ENCODE data around the gene WSCD1.

Gene WSCD1

DNA sequence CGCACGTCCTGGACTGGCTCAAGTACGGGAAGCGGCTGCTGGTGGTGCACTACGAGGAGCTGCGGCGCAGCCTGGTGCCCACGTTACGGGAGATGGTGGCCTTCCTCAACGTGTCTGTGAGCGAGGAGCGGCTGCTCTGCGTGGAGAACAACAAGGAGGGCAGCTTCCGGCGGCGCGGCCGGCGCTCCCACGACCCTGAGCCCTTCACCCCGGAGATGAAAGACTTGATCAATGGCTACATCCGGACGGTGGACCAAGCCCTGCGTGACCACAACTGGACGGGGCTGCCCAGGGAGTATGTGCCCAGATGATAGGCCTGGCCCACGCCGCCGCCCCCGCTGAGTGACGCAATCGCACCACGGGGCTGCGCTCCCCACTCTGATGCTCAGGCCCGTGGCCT lies 50.2 kb downstream of the WSCD1 start:
- Histone ChIP-seq H3K27me3 (ENCODE audit: control insufficient read depth, insufficient read depth, low read length, poor library complexity, severe bottlenecking) (no peaks in the 10 kb centered on the region), H3K4me3 (ENCODE audit: insufficient read depth, low read depth, low read length) (no peak overlapping the region), H3K36me3 (ENCODE audit: control insufficient read depth, insufficient read depth, low read length) (peaks cover 18% of the 10 kb centered on the region), H3K4me1 (ENCODE audit: control insufficient read depth, insufficient read depth, low read length) (no peaks in the 10 kb centered on the region), H3K9me3 (ENCODE audit: control insufficient read depth, low read length) (peaks cover 4% of the 10 kb centered on the region), H3K27ac (ENCODE audit: insufficient read depth, low read depth, low read length, poor library complexity, severe bottlenecking) (no peak overlapping the region)
- WGBS, 2 experiments = 96% methylated on average over 34 of the region's 34 CpGs

DNA sequence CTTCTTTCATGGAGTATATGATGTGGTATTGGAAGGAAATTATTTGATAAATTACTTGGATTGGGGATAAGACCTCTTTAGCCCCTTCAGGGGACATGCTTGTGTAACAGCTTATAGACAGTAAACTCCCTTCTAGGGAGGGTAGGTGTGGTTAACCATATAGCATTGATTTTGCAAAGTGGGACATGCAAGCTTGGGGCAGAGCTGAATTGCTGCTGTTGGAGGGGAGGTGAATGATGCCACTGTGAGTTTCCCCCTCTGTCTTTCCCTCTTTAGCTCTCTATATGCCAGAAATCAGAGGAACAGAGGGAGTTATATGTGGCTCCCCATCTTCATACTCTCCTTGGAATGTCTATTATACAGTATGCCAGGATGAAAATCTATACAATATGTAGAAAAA lies 54.7 kb downstream of the WSCD1 start:
- H3K4me3 ChIP-seq (ENCODE audit: insufficient read depth, low read depth, low read length) = no peak overlapping the region
- H3K27ac ChIP-seq (ENCODE audit: insufficient read depth, low read depth, low read length, poor library complexity, severe bottlenecking) = no peak overlapping the region
- no peaks in the 10 kb centered on the region for H3K27me3 ChIP-seq (ENCODE audit: control insufficient read depth, insufficient read depth, low read length, poor library complexity, severe bottlenecking)
- H3K9me3 ChIP-seq (ENCODE audit: control insufficient read depth, low read length) = peaks cover 4% of the 10 kb centered on the region
- H3K36me3 ChIP-seq (ENCODE audit: control insufficient read depth, insufficient read depth, low read length) = peaks cover 14% of the 10 kb centered on the region
- no peaks in the 10 kb centered on the region for H3K4me1 ChIP-seq (ENCODE audit: control insufficient read depth, insufficient read depth, low read length)

- Histone ChIP-seq H3K36me3 (ENCODE audit: control insufficient read depth, insufficient read depth, low read length) (peaks cover 3% of the 10 kb centered on the region), H3K27me3 (ENCODE audit: control insufficient read depth, insufficient read depth, low read length, poor library complexity, severe bottlenecking) (no peaks in the 10 kb centered on the region), H3K27ac (ENCODE audit: insufficient read depth, low read depth, low read length, poor library complexity, severe bottlenecking) (no peak overlapping the region), H3K4me1 (ENCODE audit: control insufficient read depth, insufficient read depth, low read length) (no peaks in the 10 kb centered on the region), H3K4me3 (ENCODE audit: insufficient read depth, low read depth, low read length) (no peak overlapping the region), H3K9me3 (ENCODE audit: control insufficient read depth, low read length) (peaks cover 4% of the 10 kb centered on the region)
- WGBS, 2 experiments = 90 to 97% methylated on average over 1 of the region's 1 CpG
Measured at GRCh38 chr17:6126768-6127167, 56.6 kb downstream of the WSCD1 start.

GRCh38 chr17:6134721-6135120 lies 64.5 kb downstream of the WSCD1 start:
- Histone ChIP-seq H3K36me3 (ENCODE audit: control insufficient read depth, insufficient read depth, low read length) (no peaks in the 10 kb centered on the region), H3K4me1 (ENCODE audit: control insufficient read depth, insufficient read depth, low read length) (no peaks in the 10 kb centered on the region), H3K9me3 (ENCODE audit: control insufficient read depth, low read length) (no peaks in the 10 kb centered on the region), H3K27me3 (ENCODE audit: control insufficient read depth, insufficient read depth, low read length, poor library complexity, severe bottlenecking) (no peaks in the 10 kb centered on the region), H3K27ac (ENCODE audit: insufficient read depth, low read depth, low read length, poor library complexity, severe bottlenecking) (no peak overlapping the region), H3K4me3 (ENCODE audit: insufficient read depth, low read depth, low read length) (no peak overlapping the region)
- 95 to 100% methylated on average over 1 of the region's 2 CpGs for WGBS, 2 experiments

DNA sequence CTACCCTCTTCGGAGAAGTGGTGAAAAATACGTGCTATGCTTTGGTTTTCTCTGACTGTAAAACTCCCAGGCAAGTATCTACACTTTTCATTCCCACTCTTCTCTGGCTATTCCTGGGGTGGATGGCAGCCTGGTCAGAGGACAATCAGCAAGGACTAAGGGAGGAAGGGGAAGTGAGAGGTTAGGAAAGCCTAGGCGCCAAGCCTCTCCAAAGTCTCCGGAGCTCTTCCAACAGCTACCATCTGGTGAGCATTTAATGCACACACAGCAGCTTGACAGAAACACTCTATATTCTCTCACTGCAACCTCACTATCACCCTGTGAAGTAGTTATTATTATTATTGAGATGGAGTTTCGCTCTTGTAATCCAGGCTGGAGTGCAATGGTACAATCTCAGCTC lies 65.1 kb downstream of the WSCD1 start:
- 75 to 78% methylated on average over 4 to 5 of the region's 5 CpGs for WGBS, 2 experiments
- H3K27me3 ChIP-seq (ENCODE audit: control insufficient read depth, insufficient read depth, low read length, poor library complexity, severe bottlenecking) = no peaks in the 10 kb centered on the region
- no peak overlapping the region for H3K4me3 ChIP-seq (ENCODE audit: insufficient read depth, low read depth, low read length)
- H3K4me1 ChIP-seq (ENCODE audit: control insufficient read depth, insufficient read depth, low read length) = no peaks in the 10 kb centered on the region
- H3K36me3 ChIP-seq (ENCODE audit: control insufficient read depth, insufficient read depth, low read length) = no peaks in the 10 kb centered on the region
- no peaks in the 10 kb centered on the region for H3K9me3 ChIP-seq (ENCODE audit: control insufficient read depth, low read length)
- H3K27ac ChIP-seq (ENCODE audit: insufficient read depth, low read depth, low read length, poor library complexity, severe bottlenecking) = no peak overlapping the region

DNA sequence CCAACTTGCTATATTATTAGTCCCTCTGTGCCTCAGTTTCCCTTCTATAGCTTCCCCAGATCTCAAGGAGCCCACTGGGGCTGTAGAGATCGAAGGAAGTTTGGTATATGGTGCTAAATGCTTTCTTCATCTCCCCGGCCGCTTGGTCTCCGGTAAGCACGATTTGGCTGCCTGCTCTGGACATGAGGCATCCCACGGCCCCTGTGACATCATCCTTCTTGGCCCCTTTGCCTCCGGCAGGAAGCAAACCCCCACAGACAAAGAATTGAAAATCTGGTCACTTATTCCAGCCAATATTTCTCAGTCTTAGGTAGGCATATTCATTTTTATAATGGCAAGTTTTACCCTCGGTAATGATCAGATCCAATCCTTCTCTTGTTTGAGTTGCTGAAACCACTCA lies 65.8 kb downstream of the WSCD1 start:
- Histone ChIP-seq H3K36me3 (ENCODE audit: control insufficient read depth, insufficient read depth, low read length) (no peaks in the 10 kb centered on the region), H3K4me1 (ENCODE audit: control insufficient read depth, insufficient read depth, low read length) (peaks cover 2% of the 10 kb centered on the region), H3K9me3 (ENCODE audit: control insufficient read depth, low read length) (no peaks in the 10 kb centered on the region), H3K4me3 (ENCODE audit: insufficient read depth, low read depth, low read length) (no peak overlapping the region), H3K27me3 (ENCODE audit: control insufficient read depth, insufficient read depth, low read length, poor library complexity, severe bottlenecking) (no peaks in the 10 kb centered on the region), H3K27ac (ENCODE audit: insufficient read depth, low read depth, low read length, poor library complexity, severe bottlenecking) (no peak overlapping the region)
- 95 to 96% methylated on average over 8 of the region's 8 CpGs for WGBS, 2 experiments

GRCh38 chr17:6137716-6138502 lies 67.7 kb downstream of the WSCD1 start:
- Histone ChIP-seq H3K27me3 (ENCODE audit: control insufficient read depth, insufficient read depth, low read length, poor library complexity, severe bottlenecking) (no peaks in the 10 kb centered on the region), H3K27ac (ENCODE audit: insufficient read depth, low read depth, low read length, poor library complexity, severe bottlenecking) (no peak overlapping the region), H3K9me3 (ENCODE audit: control insufficient read depth, low read length) (no peaks in the 10 kb centered on the region), H3K4me1 (ENCODE audit: control insufficient read depth, insufficient read depth, low read length) (peaks cover 8% of the 10 kb centered on the region), H3K4me3 (ENCODE audit: insufficient read depth, low read depth, low read length) (no peak overlapping the region), H3K36me3 (ENCODE audit: control insufficient read depth, insufficient read depth, low read length) (no peaks in the 10 kb centered on the region)
- 83 to 84% methylated on average over 11 of the region's 11 CpGs for WGBS, 2 experiments

DNA sequence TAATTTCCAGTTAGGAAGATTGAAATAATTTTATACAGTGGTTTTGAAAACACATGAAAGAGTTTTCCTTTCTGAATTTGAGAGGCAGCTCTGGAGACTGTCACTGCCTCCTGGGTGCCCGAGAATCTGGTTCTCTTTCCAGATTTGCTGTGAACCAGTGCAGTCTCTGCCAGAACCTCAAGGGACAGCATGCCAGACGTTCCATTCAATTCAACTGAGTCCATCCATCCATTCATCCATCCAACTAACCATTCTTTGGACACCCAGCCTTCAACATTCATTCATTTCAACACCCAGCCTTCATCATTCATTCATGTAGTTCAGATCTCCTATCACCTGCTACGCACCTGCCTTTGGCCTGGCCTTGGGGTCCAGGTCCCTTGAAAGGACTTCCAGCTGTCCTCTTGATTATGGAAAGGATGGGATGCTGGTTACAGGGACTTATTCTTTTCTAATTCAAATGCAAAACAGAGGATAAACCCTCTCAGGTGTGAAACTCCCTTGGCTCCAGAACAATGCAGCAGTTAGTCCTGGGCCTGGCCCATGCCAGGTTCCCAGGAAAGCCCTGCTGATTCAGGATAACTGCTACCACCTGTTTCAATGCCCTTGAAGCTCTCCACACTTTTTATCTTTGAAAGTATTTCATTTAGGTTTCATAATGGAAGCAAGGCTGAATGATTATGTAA lies 68.7 kb downstream of the WSCD1 start:
- Histone ChIP-seq H3K36me3 (ENCODE audit: control insufficient read depth, insufficient read depth, low read length) (no peaks in the 10 kb centered on the region), H3K27me3 (ENCODE audit: control insufficient read depth, insufficient read depth, low read length, poor library complexity, severe bottlenecking) (no peaks in the 10 kb centered on the region), H3K9me3 (ENCODE audit: control insufficient read depth, low read length) (no peaks in the 10 kb centered on the region), H3K4me3 (ENCODE audit: insufficient read depth, low read depth, low read length) (no peak overlapping the region), H3K27ac (ENCODE audit: insufficient read depth, low read depth, low read length, poor library complexity, severe bottlenecking) (no peak overlapping the region), H3K4me1 (ENCODE audit: control insufficient read depth, insufficient read depth, low read length) (peaks cover 8% of the 10 kb centered on the region)
- WGBS, 2 experiments = 68 to 72% methylated on average over 2 to 3 of the region's 3 CpGs

GRCh38 chr17:6139447-6139832 lies 69.3 kb downstream of the WSCD1 start:
- no peaks in the 10 kb centered on the region for H3K9me3 ChIP-seq (ENCODE audit: control insufficient read depth, low read length)
- no peaks in the 10 kb centered on the region for H3K27me3 ChIP-seq (ENCODE audit: control insufficient read depth, insufficient read depth, low read length, poor library complexity, severe bottlenecking)
- H3K4me3 ChIP-seq (ENCODE audit: insufficient read depth, low read depth, low read length) = no peak overlapping the region
- WGBS, 2 experiments = 92 to 97% methylated on average over 7 to 8 of the region's 8 CpGs
- H3K36me3 ChIP-seq (ENCODE audit: control insufficient read depth, insufficient read depth, low read length) = no peaks in the 10 kb centered on the region
- H3K4me1 ChIP-seq (ENCODE audit: control insufficient read depth, insufficient read depth, low read length) = peaks cover 8% of the 10 kb centered on the region
- no peak overlapping the region for H3K27ac ChIP-seq (ENCODE audit: insufficient read depth, low read depth, low read length, poor library complexity, severe bottlenecking)

DNA sequence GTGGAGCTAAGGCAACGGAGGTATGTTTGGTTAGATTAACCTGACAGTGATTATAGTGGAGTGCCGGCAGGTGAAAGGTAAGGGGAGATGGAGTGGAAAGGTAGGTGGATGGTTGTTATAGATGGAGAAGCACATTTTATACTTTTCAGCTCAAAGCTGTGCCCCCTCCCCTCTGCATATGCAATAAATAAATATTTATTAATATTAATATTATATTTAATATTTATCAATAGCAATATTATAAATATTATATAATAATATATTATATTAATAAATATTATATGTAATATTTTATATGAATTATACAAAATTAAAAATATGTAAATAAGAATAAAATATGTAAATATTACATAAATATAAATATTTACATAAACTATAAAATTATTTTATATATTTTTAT lies 70.0 kb downstream of the WSCD1 start:
- H3K27ac ChIP-seq (ENCODE audit: insufficient read depth, low read depth, low read length, poor library complexity, severe bottlenecking) = no peak overlapping the region
- H3K9me3 ChIP-seq (ENCODE audit: control insufficient read depth, low read length) = no peaks in the 10 kb centered on the region
- H3K4me1 ChIP-seq (ENCODE audit: control insufficient read depth, insufficient read depth, low read length) = peaks cover 8% of the 10 kb centered on the region
- no peaks in the 10 kb centered on the region for H3K36me3 ChIP-seq (ENCODE audit: control insufficient read depth, insufficient read depth, low read length)
- H3K4me3 ChIP-seq (ENCODE audit: insufficient read depth, low read depth, low read length) = no peak overlapping the region
- 94 to 96% methylated on average over 2 of the region's 2 CpGs for WGBS, 2 experiments
- no peaks in the 10 kb centered on the region for H3K27me3 ChIP-seq (ENCODE audit: control insufficient read depth, insufficient read depth, low read length, poor library complexity, severe bottlenecking)
